ENCODE measurements around the gene RASD2. TPM values are rescaled to one million over a fixed set of nuclear protein-coding genes. Genes with fewer than 3 reads are reported as not detected.

RASD2 gene
- total RNA-seq, 1 donor, result 0.09 TPM

GRCh38 chr22:35525687-35526332 lies 14.8 kb upstream of the RASD2 start:
- no peak for DNase-seq (ENCODE audit: low read depth)
- no peak overlapping the region for H3K4me3 ChIP-seq (ENCODE audit: low read depth, low read length)
- TF ChIP-seq CTCF (IDR thresholded peaks at IDR 0.05; ENCODE audit: insufficient read depth, low read length), result no peak

GRCh38 chr22:35526333-35526979 lies 14.2 kb upstream of the RASD2 start:
- no peak overlapping the region for H3K4me3 ChIP-seq (ENCODE audit: low read depth, low read length)
- no peak for TF ChIP-seq CTCF (IDR thresholded peaks at IDR 0.05; ENCODE audit: insufficient read depth, low read length)
- no peak for DNase-seq (ENCODE audit: low read depth)

GRCh38 chr22:35528927-35529326 lies 11.7 kb upstream of the RASD2 start:
- no peak for DNase-seq (ENCODE audit: low read depth)
- no peak overlapping the region for H3K4me3 ChIP-seq (ENCODE audit: low read depth, low read length)
- no peak for TF ChIP-seq CTCF (IDR thresholded peaks at IDR 0.05; ENCODE audit: insufficient read depth, low read length)

GRCh38 chr22:35530700-35531099 lies 9.9 kb upstream of the RASD2 start:
- TF ChIP-seq CTCF (IDR thresholded peaks at IDR 0.05; ENCODE audit: insufficient read depth, low read length), result no peak
- no peak for DNase-seq (ENCODE audit: low read depth)
- no peak overlapping the region for H3K4me3 ChIP-seq (ENCODE audit: low read depth, low read length)

- DNase-seq (ENCODE audit: low read depth), result no peak
- no peak overlapping the region for H3K4me3 ChIP-seq (ENCODE audit: low read depth, low read length)
- TF ChIP-seq CTCF (IDR thresholded peaks at IDR 0.05; ENCODE audit: insufficient read depth, low read length), result no peak
These were observed 9.4 kb upstream of the RASD2 start for GRCh38 chr22:35531202-35531601.

- no peak overlapping the region for H3K4me3 ChIP-seq (ENCODE audit: low read depth, low read length)
- no peak for TF ChIP-seq CTCF (IDR thresholded peaks at IDR 0.05; ENCODE audit: insufficient read depth, low read length)
- no peak for DNase-seq (ENCODE audit: low read depth)
These were observed 9.0 kb upstream of the RASD2 start for GRCh38 chr22:35531676-35532075.

Data from fibroblast of the aortic adventitia (primary cell).